Ishikawa (cell line): ENCODE measurements around the gene CADM1.

Experiments
- CEBPB ChIP-seq: IDR thresholded peaks from 2 replicates; pipeline ENCODE4 v1.6.1; 2012
- CREB1 ChIP-seq: IDR thresholded peaks from 2 replicates; pipeline ENCODE4 v1.6.1; 2012; ENCODE audit warnings: low read depth
- EGR1 ChIP-seq: IDR thresholded peaks from 2 replicates; pipeline ENCODE4 v1.6.1; 2012
- FOXM1 ChIP-seq: IDR thresholded peaks from 2 replicates; pipeline ENCODE4 v1.6.1; 2012; ENCODE audit warnings: low read depth, borderline replicate concordance
- NFIC ChIP-seq: IDR thresholded peaks from 2 replicates; pipeline ENCODE4 v1.6.1; 2012
- TAF1 ChIP-seq: IDR thresholded peaks from 2 replicates; pipeline ENCODE4 v1.6.1; 2012; ENCODE audit warnings: low read depth, mild to moderate bottlenecking
- TCF12 ChIP-seq: IDR thresholded peaks from 2 replicates; pipeline ENCODE4 v1.6.1; 2012; ENCODE audit warnings: low read depth
- TEAD4 ChIP-seq: IDR thresholded peaks from 2 replicates; pipeline ENCODE4 v1.6.1; 2012
- YY1 ChIP-seq: IDR thresholded peaks from 2 replicates; pipeline ENCODE4 v1.6.1; 2012; ENCODE audit warnings: low read depth
- ZBTB7A ChIP-seq: IDR thresholded peaks from 2 replicates; pipeline ENCODE4 v1.6.1; 2012; ENCODE audit warnings: low read depth
- TF ChIP-seq, protein P1 (sequence below): IDR thresholded peaks from 2 replicates; pipeline ENCODE4 v1.6.1; 2012; ENCODE audit warnings: low read depth, mild to moderate bottlenecking
- TF ChIP-seq, protein P2 (sequence below): IDR thresholded peaks from 2 replicates; pipeline ENCODE4 v1.6.1; 2012

DNA sequence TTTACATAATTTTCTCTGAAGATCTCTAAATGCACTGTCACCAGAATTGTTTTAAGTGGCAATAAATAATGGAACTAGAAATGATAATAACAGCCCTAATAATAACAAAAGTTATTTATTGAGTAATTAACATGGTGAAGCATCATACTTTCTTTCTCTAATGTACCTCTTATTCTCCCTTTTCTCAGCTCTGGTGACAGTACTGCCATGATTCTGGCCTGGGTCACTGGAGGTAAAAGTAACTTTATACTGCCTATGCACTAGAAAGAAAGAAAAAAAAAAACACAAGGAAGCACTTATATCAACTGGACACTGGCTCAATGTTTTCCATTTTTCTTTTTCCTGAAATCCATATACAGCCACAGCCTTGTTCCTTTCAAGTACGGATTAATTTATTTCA is 43.7 kb downstream of the CADM1 start:
- TF ChIP-seq TCF12 (no peak), TAF1 (no peak), TEAD4 (no peak), YY1 (no peak), NFIC (no peak), ZBTB7A (no peak), FOXM1 (no peak), EGR1 (no peak), CEBPB (no peak), CREB1 (no peak)
- TF ChIP-seq, protein P1, sequence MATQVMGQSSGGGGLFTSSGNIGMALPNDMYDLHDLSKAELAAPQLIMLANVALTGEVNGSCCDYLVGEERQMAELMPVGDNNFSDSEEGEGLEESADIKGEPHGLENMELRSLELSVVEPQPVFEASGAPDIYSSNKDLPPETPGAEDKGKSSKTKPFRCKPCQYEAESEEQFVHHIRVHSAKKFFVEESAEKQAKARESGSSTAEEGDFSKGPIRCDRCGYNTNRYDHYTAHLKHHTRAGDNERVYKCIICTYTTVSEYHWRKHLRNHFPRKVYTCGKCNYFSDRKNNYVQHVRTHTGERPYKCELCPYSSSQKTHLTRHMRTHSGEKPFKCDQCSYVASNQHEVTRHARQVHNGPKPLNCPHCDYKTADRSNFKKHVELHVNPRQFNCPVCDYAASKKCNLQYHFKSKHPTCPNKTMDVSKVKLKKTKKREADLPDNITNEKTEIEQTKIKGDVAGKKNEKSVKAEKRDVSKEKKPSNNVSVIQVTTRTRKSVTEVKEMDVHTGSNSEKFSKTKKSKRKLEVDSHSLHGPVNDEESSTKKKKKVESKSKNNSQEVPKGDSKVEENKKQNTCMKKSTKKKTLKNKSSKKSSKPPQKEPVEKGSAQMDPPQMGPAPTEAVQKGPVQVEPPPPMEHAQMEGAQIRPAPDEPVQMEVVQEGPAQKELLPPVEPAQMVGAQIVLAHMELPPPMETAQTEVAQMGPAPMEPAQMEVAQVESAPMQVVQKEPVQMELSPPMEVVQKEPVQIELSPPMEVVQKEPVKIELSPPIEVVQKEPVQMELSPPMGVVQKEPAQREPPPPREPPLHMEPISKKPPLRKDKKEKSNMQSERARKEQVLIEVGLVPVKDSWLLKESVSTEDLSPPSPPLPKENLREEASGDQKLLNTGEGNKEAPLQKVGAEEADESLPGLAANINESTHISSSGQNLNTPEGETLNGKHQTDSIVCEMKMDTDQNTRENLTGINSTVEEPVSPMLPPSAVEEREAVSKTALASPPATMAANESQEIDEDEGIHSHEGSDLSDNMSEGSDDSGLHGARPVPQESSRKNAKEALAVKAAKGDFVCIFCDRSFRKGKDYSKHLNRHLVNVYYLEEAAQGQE = no peak
- TF ChIP-seq, protein P2, sequence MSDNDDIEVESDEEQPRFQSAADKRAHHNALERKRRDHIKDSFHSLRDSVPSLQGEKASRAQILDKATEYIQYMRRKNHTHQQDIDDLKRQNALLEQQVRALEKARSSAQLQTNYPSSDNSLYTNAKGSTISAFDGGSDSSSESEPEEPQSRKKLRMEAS = no peak
